HG03354 (cell line): ENCODE measurements around the gene COL11A1.
A peak's percentile ranks its signal among the peaks of the same experiment; 100 is the strongest.
"Not testable (repeated sequence)": the region's sequence is repeated elsewhere in the genome, so short reads cannot be mapped to it uniquely, and the experiment has no call there.

Experiments
- ATAC-seq: cut with Tn5 transposase; IDR thresholded peaks from one replicate; pipeline ENCODE4 v1.9.1; 2021; ENCODE audit warnings: mild to moderate bottlenecking; ENCODE audit not compliant: unreplicated experiment, poor library complexity, severe bottlenecking

COL11A1 gene

GRCh38 chr1:103108376-103109150 is at the start of gene COL11A1:
Gene COL11A1, minus strand, starts transcription at chr1:103108522. Its CDS starts 344 bp downstream, at chr1:103108178.
- no peak for ATAC-seq

- no peak for ATAC-seq
Measured at GRCh38 chr1:103156966-103157365, 48.6 kb upstream of the COL11A1 start.

DNA sequence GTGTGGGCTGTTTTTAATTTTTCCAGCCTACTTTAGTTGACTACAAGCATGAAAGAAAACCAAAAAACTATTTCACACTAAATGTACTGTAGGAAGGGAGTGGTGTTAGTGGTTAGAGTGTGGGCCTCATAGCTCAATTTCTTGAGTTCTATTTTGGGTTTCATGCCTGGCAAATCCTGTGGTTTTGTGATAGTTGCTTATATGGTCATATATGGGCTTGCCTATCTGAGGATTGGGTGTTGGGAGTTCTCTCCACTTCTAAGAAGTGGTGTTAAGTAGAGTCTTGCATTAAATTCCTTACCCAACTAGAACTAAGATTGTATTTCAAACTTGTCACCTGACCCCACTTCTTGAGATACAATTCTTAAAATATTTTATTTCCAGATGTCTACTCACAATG is 37.8 kb upstream of the COL11A1 start:
- ATAC-seq, result no peak

DNA sequence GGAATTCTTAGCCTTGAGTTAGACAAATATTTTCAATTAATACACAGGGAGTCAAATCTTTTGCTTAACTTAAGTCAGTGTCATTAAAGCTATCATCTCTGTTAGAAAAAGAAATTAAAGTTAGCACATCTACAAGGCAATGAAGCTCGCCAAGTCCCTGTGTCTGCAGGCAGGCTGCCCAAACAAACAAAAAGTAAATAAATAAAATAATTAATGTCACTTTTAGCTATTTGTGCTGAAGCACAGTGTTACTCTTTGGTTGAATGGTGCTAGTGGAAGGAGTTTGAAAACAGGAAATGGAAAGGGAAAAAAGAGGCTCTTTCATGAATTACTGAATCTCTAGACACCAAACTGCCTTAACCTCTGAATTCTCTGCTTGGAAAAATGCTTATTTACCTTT is 37.1 kb upstream of the COL11A1 start:
- ATAC-seq, result no peak

DNA sequence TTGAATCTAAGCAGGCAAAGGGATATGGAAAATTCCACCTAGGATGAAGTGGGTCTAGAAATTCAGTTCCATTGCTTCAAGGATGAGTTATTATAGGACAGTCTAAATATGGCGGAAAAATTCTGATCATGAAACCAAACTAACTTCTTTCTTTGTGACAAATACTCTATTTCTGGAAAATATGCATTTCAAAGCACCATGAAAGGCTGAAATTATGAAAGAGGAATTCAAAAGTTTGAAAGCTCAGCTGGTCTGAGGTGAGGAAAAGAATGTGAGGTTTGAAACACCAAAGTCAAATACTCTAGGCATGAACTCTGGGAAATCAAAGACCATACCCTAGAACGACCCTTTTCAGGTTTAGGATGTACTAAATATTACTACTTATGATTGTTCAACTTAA is 36.4 kb upstream of the COL11A1 start:
- no peak for ATAC-seq

DNA sequence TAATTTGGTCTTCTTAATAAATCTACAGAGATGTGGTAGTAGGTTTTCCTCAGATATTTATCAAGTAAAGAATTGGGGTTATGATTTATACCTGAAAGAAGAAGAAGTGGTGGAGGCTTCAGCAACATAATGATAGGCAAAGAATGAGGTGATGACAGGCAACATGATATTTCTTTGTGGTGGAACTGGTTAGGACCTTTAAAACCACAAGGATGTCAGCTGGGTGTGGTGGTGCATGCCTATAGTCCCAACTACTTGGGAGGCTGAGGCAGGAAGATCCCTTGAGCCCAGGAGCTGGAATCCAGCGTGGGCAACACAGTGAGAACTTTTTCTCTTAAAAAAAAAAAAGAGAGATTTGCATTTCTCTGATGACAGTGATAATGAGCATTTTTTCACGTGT is 34.1 kb upstream of the COL11A1 start:
- ATAC-seq, result no peak

DNA sequence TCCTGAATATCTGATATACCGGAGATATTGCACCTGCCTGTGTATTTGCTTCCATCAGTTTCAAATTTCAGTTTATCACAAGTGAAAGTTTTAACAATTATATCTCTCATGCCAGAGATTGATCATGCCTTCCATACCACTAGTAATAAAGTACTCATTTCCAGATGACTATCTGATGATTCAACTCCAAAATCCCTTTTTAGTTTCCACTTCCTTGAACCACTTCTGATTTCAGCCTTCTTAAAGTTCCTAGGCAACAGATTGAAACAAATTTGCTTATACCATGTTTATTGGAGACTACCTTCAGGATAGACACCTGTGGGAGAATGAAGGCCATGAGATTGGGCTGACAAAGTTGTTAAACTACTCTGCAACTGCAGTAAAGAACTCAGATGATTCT is 21.5 kb upstream of the COL11A1 start:
- no peak for ATAC-seq

- no peak for ATAC-seq
Measured at GRCh38 chr1:103129255-103129654, 20.9 kb upstream of the COL11A1 start.

GRCh38 chr1:103128256-103128655 is 19.9 kb upstream of the COL11A1 start:
- not testable (repeated sequence) for ATAC-seq

GRCh38 chr1:103125219-103125618 is 16.9 kb upstream of the COL11A1 start:
- no peak for ATAC-seq

DNA sequence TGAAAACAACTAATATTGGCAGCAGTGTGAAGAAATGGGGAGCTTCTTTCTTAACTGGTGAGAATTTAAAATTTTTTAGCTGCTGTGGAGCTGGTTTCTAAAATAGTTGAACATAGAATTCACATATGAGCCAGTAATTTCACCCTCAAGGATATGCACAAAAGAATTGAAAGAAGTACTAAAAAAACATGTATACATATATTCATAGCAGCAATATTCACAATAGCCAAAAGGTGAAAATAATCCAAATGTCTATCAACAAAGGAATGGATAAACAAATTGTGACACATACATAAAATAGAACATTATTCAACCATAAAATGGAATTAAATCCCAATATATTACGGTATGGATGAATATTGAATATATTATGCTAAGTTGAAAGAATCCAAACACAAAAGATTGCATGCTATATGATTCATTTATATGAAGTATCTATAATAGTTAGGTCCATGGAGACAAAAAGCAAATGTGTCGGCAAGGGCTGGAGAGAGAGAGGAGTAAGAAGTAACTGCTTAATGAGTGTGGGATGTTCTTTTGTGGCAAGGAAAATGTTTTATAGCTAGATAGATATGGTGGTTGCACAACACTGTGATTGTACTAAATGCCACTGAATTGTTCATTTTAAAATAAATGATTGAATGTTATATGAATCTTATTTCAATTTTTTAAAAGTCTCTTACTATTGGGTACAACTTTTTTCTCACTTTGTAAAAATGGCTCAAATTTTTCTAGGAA is 14.8 kb upstream of the COL11A1 start:
- ATAC-seq, result no peak

DNA sequence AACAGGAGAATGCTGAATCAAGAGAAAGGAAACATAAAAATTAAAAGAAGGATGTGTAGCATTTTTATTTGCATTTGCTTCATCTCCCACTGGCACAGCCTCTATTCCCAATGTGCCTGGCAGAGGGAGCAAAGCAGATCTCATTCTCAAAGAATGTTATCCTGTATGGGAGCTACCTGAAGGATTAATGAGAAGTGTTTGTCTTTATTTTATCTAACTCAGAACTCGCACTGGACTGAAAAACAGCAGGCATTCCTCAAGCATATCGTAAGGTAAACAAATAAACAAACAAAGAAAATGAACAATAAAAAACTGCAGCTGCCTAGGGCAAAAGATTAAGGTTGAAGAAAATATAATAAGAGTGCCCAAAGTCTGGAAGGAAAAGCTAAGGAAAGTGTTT is 12.7 kb upstream of the COL11A1 start:
- no peak for ATAC-seq

GRCh38 chr1:103112546-103112945 is 4.2 kb upstream of the COL11A1 start:
- ATAC-seq, result no peak

DNA sequence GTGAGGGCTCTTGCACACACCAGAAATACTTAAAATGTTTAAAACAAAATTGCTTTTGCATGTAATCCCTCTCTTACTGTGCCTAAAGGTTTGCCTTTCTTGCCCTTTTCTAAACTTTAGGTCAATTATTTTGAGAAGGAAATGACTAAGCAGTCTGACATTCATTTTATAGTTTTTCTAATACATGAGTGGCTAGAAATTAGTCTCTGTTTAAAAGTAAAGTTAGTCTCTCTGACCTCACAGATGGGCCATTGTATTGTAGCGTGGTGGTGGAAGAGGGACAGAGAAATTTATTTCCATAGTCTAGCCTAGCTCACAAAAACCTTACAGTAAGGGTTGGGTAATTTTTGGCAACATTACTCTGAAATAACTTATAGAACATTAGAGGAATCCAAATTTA is 3.6 kb upstream of the COL11A1 start:
- no peak for ATAC-seq

DNA sequence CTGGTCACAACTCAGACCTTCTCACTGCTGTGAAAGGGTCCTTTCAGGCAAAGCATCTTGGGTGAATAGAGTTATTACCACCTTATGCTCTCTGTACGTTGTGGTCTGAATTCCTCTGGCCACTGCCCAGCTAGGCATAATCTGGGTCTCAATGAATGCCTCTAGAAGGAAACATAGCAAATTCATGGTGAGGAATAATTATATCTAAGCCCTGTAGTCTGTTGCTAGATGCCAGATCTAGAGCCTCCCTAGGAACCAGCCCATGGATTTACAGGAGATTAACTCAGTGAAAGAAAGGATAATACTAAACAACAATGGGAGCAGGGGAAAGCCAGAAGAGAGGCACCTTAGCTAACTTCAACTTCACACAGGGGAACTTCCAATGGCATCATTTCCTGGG is 2.4 kb upstream of the COL11A1 start:
- ATAC-seq, result no peak

GRCh38 chr1:103109311-103109920 is 1.1 kb upstream of the COL11A1 start:
- no peak for ATAC-seq

DNA sequence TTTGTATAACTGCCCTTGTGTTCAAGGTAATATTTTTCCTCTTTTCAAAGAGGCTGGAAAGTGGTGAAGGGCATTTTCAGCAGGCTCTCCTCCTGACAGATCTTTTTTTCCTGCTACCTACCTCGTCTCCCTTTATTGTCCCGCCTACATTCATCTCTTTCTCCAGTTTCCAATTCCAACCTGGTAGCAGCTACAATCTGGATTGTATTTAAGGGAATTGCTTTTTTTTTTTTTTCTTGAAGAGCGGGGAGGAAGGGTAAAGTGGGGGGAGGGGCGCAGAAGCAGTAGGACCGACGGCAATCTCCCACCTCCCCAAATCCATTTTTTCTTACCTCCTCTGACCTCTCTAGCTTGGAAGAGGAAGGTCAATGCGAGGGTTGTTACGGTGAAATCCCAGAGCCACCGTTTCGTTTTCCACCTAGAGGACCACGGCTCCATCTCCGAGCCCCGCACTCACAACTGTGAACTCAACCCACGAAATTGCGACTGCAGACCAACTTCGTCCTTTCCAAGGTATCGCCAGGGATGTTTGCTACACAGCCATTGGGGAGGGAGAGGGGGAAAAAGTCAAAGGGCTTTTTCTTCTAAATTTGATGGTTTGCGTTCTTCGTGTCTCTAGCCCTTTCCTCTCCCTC is 464 bp downstream of the COL11A1 start:
- no peak for ATAC-seq

- ATAC-seq, result peak; percentile 80
Measured at GRCh38 chr1:103106426-103107341, 1.6 kb downstream of the COL11A1 start.

DNA sequence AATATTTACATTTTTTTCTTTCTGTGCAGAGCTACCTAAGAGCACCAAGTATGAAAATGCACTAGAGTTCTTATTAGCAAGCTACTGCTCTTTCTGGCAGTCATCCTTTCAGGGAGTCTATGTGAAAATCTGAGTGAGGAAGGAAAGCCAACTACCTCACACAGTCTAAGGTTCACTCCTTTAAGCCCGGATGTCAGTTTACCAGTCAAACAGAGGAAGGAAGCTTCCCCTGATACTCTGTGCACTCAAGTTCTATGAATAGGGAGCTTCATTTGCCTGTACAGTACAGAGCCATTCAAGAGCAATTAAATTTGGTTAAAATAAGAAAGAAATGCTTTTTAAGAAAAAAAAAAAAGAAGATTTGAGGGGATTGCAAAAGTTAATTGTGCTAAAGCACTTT is 6.9 kb downstream of the COL11A1 start:
- no peak for ATAC-seq
